ENCODE data around the gene RNF212.

The RNF212 gene

GRCh38 chr4:1116838-1117237 lies 3.5 kb upstream of the RNF212 start:
- in situ Hi-C loops (cut with MboI; ENCODE audit: low sequenced_read_pairs) = no loop called here

DNA sequence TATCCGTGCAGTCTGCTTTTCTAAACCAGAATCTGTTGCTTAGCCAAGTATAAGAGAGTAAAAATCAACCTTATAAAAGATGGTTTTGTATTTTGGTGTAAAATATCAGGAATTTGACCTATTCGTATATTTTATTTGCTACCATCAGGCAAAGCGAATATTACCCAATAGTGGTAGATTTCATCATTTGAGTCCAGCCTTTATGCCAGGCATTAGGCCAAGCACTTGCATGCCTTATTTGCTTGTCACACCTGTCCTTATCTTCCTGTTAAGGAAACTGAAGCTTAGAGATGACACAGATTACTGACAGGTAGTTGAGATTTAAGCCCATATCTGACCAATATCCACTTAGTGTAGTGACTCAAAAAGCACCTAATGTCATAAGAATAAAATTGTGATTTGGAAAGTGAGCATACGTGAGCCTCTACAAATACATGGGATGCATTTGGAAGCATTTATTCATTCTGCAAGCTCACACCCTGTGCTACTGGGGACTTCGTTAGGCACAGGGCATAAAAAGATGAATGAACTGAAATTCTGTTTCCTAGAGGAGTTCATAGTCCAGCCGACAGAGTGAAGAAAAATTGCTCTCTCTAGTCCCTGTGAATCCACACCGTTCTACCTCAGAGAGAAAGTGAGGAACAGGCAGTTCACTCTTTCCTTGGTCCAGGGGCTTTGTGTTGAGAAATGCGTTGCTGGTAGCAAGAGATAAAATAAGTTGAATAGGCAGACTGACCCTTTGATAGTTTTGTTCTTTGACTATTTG lies 2.3 kb upstream of the RNF212 start:
- in situ Hi-C loops (cut with MboI; ENCODE audit: low sequenced_read_pairs) = no loop called here

GRCh38 chr4:1112821-1113182 lies 562 bp downstream of the RNF212 start:
- in situ Hi-C loops (cut with MboI; ENCODE audit: low sequenced_read_pairs) = no loop called here

DNA sequence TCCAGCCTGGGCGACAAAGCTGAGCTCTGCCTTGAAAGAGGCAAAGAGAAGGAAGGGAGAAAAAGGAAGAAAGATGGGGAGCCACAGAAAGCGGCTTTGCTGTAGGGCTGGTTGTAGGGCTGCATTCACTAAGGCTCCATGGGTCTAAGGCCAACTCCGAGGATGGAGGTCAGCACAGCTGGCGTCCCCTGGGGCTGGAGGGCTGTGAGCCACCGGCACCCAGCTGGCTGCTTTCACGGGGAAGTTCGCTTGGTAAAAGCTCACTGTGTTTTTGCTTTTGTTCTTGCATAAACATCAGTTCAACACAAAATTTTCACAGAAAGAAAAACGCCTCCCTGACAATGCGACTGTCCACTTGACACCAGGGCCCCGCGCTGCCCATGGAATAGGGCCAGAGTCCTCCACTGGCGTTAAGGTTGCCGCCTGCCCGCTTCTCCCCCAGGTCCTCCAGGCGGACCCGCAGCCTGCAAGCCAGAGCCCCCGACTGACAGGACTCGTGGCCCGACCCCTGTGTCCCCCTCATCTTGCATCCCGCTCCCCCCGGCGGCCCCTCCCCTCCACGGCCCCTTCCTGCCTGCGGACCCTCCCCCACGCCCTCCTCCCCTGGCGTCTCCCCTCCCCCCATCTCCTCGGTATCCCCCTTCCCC lies 1.1 kb downstream of the RNF212 start:
- in situ Hi-C loops (cut with MboI; ENCODE audit: low sequenced_read_pairs) = no loop called here

GRCh38 chr4:1111259-1111809 lies 2.0 kb downstream of the RNF212 start:
- in situ Hi-C loops (cut with MboI; ENCODE audit: low sequenced_read_pairs) = no loop called here

GRCh38 chr4:1109898-1110506 lies 3.4 kb downstream of the RNF212 start:
- in situ Hi-C loops (cut with MboI; ENCODE audit: low sequenced_read_pairs) = no loop called here

GRCh38 chr4:1109333-1109732 lies 4.0 kb downstream of the RNF212 start:
- in situ Hi-C loops (cut with MboI; ENCODE audit: low sequenced_read_pairs) = no loop called here

DNA sequence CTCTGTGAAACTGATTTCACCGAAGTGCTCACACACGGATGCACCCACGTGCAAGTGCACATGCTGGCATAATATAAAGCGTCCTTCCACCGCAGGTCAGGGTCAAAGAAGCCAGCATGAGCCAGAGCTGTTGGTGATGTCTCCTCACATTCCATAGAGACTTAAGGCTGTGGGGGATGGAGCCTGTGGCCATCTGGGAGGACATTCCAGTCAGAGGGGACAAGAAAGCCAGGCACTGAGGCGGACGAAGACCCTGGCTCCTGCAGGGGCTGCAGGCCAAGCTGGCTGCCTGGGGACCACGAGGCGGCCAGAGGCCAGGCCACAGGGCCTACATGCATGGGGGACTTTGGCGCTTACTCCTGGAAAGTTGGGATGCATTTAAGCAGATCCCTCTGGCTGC lies 7.7 kb downstream of the RNF212 start:
- in situ Hi-C loops (cut with MboI; ENCODE audit: low sequenced_read_pairs) = no loop called here

- in situ Hi-C loops (cut with MboI; ENCODE audit: low sequenced_read_pairs) = no loop called here
These were observed 8.3 kb downstream of the RNF212 start for GRCh38 chr4:1105067-1105466.

- in situ Hi-C loops (cut with MboI; ENCODE audit: low sequenced_read_pairs) = no loop called here
These were observed 8.7 kb downstream of the RNF212 start for GRCh38 chr4:1104647-1105046.

GRCh38 chr4:1099684-1100335 lies 13.6 kb downstream of the RNF212 start:
- in situ Hi-C loops (cut with MboI; ENCODE audit: low sequenced_read_pairs) = no loop called here

- in situ Hi-C loops (cut with MboI; ENCODE audit: low sequenced_read_pairs) = no loop called here
These were observed 14.1 kb downstream of the RNF212 start for GRCh38 chr4:1099270-1099669.

DNA sequence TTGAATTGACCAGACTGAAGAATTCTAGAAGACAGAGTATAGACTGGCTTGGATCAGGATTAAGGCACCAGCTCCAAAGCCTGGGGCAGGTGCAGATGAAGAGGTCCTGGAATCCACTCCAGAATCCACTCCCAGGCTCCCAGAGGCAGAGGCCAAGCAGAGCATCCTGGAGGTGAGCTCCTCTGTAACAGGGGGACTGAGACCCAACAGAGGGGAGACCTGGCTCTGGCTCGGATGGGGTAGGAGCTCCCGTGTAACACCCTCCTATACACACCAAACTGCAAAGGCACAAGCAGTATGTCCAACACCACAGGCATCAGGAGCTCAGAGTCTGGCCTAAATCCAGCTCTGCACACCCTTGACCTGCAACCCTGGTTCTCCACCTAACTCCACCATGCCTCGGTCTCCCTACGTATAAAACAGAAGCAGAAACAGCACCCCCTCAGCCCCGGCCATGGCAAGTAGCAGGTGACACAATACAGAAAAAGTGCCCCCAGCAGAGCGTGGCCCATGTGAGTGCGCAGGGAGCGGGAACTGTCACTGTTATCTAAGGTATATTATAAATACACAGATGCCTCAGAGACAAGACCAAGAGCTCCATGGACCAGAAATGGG lies 14.9 kb downstream of the RNF212 start:
- in situ Hi-C loops (cut with MboI; ENCODE audit: low sequenced_read_pairs) = no loop called here

DNA sequence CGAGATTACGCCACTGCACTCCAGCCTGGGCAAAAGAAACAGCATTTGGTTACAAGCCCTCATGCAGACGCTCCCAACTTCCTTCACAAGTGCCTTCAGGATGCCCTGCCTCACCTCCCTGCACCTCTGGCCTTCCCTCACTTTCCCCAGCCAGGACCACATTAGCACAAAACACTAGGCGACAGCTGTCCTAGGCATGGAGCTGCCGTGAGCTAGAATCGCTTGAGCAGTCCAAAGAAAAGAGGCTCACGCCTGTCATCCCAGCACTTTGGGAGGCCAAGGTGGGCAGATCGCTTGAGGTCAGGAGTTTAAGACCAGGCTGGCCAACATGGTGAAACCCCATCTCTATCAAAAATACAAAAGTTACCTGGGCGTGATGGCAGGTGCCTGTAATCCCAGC lies 15.8 kb downstream of the RNF212 start:
- in situ Hi-C loops (cut with MboI; ENCODE audit: low sequenced_read_pairs) = no loop called here

DNA sequence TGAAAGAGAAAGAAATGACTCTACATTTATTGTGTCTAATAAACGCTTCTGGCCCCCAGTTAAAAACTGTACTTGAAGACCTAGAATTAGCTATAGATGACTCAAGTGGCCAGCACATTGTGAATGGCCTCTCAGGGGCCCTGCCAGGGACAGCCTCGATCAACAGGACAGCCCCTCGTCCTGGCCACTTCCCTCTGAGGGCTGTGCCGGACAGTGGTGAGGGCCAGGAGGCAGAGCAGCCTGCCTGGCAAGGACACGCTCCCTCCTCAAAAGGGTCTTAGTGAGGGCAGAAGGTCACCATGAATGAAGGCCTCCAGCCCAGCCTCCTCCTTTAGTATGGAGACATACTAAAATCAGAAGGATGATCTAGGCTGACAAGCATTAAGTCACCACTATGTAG lies 16.5 kb downstream of the RNF212 start:
- in situ Hi-C loops (cut with MboI; ENCODE audit: low sequenced_read_pairs) = no loop called here

DNA sequence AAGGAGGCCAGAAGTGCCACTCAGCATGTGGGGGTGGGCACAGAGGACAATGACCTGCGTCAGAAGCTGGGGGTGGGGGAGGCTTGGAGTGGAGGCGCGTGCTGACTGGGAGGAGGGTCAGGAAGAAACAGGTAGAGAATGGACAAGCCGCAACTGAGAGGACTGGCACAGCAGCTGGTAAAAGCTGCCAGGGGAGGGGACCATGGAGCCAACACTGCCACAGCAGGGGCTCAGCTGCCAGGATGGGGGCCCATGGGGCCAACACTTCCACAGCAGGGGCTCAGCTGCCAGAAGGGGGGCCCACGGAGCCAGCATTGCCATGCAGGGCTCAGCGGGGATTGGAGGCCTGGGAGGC lies 19.1 kb downstream of the RNF212 start:
- in situ Hi-C loops (cut with MboI; ENCODE audit: low sequenced_read_pairs) = no loop called here

DNA sequence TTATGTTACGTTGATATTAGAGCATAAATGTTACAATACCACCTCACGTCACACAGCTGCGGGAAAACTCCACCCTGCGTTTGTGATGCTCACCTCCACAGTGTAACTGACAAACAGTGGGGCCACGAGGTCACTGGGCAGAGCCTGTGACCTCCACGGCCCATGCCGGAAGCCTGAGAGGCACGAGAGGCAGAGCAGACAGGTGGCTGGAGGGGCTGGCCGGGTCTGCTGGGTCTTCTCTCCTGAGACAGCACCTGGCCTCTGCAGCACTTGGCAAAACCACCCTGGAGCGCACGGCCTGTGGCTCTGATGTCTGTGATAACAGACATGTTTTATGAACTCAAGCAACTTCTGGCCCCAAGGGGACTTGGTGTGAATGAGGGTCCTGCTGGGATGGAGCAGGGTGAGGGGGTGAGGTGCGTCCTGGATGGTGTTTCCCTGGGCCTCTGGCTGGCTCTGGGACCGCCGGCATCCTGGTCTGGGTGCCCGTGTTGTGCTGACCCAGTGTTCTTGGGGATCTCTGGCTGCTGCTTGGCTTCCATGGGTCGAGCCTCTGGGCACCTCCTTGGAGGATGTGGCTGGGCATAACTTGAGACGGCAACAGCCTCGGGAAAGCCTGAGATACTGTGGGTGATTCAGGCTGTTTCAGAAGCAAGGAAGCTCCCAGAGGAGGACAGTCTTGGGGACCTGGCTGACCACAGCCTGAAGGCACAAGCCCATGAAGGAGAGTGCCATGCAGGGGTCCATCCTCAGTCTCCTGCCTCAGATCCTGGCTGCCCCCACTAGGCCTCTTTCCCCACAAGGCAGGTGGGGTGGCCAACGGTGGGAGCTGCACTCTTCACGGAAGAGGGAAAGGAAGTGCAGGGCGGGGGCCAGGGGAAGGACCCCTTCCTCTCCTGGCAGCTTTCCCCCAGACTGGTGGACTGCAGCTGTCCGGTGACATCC lies 19.7 kb downstream of the RNF212 start:
- in situ Hi-C loops (cut with MboI; ENCODE audit: low sequenced_read_pairs) = no loop called here

- in situ Hi-C loops (cut with MboI; ENCODE audit: low sequenced_read_pairs) = no loop called here
These were observed 20.4 kb downstream of the RNF212 start for GRCh38 chr4:1092983-1093361.

DNA sequence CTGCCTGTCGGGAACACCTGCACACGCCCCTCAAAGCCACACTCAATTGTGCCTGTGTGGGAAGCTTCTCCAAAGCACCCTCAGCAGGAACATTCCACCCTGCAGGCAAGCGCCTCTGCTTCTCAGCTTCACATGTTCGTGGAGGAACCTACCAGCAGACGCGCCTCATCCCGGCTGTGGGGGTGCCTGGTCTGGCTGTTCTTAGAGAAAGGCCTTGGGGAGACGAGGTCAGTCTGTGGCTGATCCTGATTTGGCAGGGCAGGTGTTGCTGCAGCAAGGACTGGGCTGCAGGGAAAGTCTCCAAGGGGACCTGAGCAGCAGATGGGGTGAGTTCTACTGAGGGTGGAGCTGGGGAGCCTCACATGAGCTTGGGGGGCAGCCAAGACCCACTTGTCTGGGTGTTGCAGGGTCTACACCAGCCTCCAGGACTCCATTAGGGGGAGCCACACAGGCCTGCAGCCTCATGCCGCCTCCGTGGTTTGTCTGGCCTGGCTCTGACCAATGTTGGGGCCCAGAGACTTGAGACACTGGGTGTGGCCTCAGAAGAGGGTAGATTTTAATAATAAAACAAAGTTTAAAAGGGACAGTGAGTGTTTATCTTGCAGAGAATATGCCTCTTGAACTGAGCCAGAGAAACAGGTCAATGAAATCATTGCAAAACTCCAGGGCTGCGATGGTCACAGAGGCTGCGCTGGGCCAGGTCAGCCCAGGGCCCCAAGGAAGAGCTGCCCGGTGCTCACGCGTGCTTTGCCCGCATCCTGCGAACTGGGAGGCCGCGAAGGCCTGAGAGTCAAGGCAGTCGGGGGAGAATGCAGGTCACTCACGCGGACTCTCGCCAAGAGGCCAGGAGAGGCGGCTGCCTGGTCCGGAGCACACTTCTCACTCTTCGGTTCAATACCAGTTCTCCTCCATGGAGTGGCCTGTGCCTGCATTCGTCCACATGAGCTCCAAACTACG lies 21.1 kb downstream of the RNF212 start:
- in situ Hi-C loops (cut with MboI; ENCODE audit: low sequenced_read_pairs) = no loop called here
